Measurements from ENCODE around the gene LSM7. TPM values are rescaled to one million over a fixed set of nuclear protein-coding genes. Genes with fewer than 3 reads are reported as not detected.

LSM7 gene
- total and polyA plus RNA-seq, 7 experiments from 2014 or later, result 79.4 to 182 (median 103) TPM

DNA sequence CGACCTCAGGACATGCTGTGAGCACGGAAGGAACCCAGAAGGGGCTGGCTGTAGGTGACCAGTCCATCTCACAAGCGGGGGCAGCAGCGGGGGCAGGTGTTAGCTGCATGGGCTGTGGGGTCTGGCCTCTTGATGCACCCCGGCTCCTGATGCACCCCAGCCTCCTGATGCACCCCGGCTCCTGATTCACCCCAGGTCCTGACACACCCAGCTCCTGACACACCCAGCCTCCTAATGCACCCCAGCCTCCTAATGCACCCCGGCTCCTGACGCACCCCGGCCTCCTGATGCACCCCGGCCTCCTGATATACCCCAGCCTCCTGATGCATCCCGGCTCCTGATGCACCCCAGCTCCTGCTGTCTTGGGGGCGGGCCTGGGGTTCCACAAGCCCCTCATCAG, 7.4 kb downstream of the LSM7 start:
- DNase-seq (no peak), ATAC-seq (no peak)
- Mint-ChIP-seq H3K27ac (no peak overlapping the region), H3K27me3 (no peaks in the 10 kb centered on the region), H3K36me3 (peaks cover 0 to 6% (median 0%) of the 10 kb centered on the region in 5 donors), H3K4me1 (peaks cover 7 to 15% (median 9%) of the 10 kb centered on the region in 7 donors), H3K9me3 (peaks cover 0 to 2% (median 0%) of the 10 kb centered on the region in 11 donors), H3K4me3 (no peak overlapping the region)
- CTCF ChIA-PET, result no interaction called here
- POLR2A ChIA-PET, result interaction anchor here (0.6 kb wide), 1 partner anchor 82 kb away, joined by 4 read pairs; no protein-coding TSS in a partner anchor
- Histone ChIP-seq H3K4me3 (ENCODE audit: low read length) (no peak overlapping the region), H3K27me3 (ENCODE audit: control insufficient read depth in 2 of 2, insufficient read depth in 2 of 2, low read length in 2 of 2) (no peaks in the 10 kb centered on the region), H3K27ac (ENCODE audit: low read depth, low read length) (no peak overlapping the region), H3K4me1 (ENCODE audit: control insufficient read depth in 2 of 2, insufficient read depth in 2 of 2, low read length in 2 of 2) (no peaks in the 10 kb centered on the region), H3K36me3 (ENCODE audit: control insufficient read depth in 2 of 3, insufficient read depth in 3 of 3, low read length in 3 of 3) (peaks cover 0 to 48% (median 0%) of the 10 kb centered on the region in 3 experiments), H3K9me3 (ENCODE audit: control insufficient read depth in 2 of 3, low read length in 3 of 3) (no peaks in the 10 kb centered on the region)
- intact Hi-C loops (cut with micrococcal nuclease), result no loop called here

DNA sequence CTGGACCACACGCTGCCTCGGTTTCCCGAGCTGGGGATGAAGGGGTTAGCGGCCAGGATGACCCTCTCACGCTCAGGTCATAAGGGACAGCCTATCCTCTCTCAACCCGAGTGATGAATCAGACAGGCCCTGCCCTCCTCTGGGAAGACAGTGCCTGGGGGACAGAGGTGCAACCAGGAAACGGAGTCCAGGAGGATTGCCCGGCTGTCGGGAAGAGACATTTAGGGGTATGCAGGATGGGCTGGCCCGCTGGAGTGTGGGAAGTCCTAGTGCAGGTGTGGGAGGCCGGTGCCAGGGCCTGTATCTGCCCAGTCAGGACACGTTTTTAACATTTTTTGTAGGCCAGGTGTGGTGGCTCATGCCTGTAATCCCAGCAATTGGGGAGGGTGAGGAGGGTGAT, 8.3 kb downstream of the LSM7 start:
- CTCF ChIA-PET, result no interaction called here

DNA sequence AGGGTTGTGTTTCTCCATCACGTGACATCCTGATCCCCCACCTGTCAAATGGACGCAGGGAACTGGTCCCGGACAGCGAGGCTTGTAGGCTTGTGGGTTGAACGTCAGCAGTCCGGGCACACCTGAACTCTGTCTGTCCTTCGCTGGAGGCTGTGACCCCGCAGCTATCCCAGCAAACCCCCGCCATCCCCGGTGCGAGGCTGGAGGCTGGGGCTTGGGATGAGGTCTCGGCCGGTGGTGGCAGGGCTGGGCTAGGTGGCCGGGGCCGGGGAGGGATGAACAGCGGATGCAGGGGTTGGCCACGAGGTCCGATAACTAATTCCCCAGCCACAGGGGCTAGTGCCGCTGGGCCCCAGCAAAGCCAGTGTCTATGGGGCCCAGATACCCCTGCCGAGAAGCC, 8.8 kb downstream of the LSM7 start:
- Mint-ChIP-seq H3K9me3 (peaks cover 6 to 16% (median 8%) of the 10 kb centered on the region in 11 donors), H3K4me3 (no peak overlapping the region), H3K27ac (no peak overlapping the region), H3K36me3 (peaks cover 4 to 10% (median 10%) of the 10 kb centered on the region in 5 donors), H3K27me3 (peaks cover 5 to 10% (median 7%) of the 10 kb centered on the region in 5 donors), H3K4me1 (peaks cover 0 to 6% (median 2%) of the 10 kb centered on the region in 7 donors)
- Histone ChIP-seq H3K4me3 (ENCODE audit: low read length) (no peak overlapping the region), H3K36me3 (ENCODE audit: control insufficient read depth in 2 of 3, insufficient read depth in 3 of 3, low read length in 3 of 3) (peaks cover 0 to 36% (median 0%) of the 10 kb centered on the region in 3 experiments), H3K27ac (ENCODE audit: low read depth, low read length) (no peak overlapping the region), H3K27me3 (ENCODE audit: control insufficient read depth in 2 of 2, insufficient read depth in 2 of 2, low read length in 2 of 2) (no peaks in the 10 kb centered on the region), H3K4me1 (ENCODE audit: control insufficient read depth in 2 of 2, insufficient read depth in 2 of 2, low read length in 2 of 2) (no peaks in the 10 kb centered on the region), H3K9me3 (ENCODE audit: control insufficient read depth in 2 of 3, low read length in 3 of 3) (peaks cover 0 to 12% (median 5%) of the 10 kb centered on the region in 3 experiments)
- ATAC-seq (no peak), DNase-seq (no peak)
- CTCF ChIA-PET, result no interaction called here
- POLR2A ChIA-PET, result interaction anchor here (0.5 to 1.5 kb wide), 3 partner anchors 32 to 423 kb away, joined by 3 to 5 read pairs (median 4); no protein-coding TSS in a partner anchor
- intact Hi-C loops (cut with micrococcal nuclease), result loop anchor here in 1 of 2 donors (5.0 kb wide), 1 partner anchor 162 kb away; no protein-coding TSS in a partner anchor

More for the DNA sequence above, 8.3 kb downstream of the LSM7 start:
- Histone ChIP-seq H3K4me1 (ENCODE audit: control insufficient read depth in 2 of 2, insufficient read depth in 2 of 2, low read length in 2 of 2) (no peaks in the 10 kb centered on the region), H3K36me3 (ENCODE audit: control insufficient read depth in 2 of 3, insufficient read depth in 3 of 3, low read length in 3 of 3) (peaks cover 0 to 41% (median 0%) of the 10 kb centered on the region in 3 experiments), H3K27ac (ENCODE audit: low read depth, low read length) (no peak overlapping the region), H3K4me3 (ENCODE audit: low read length) (no peak overlapping the region), H3K9me3 (ENCODE audit: control insufficient read depth in 2 of 3, low read length in 3 of 3) (peaks cover 0 to 7% (median under 1%) of the 10 kb centered on the region in 3 experiments), H3K27me3 (ENCODE audit: control insufficient read depth in 2 of 2, insufficient read depth in 2 of 2, low read length in 2 of 2) (no peaks in the 10 kb centered on the region)
- Mint-ChIP-seq H3K27ac (no peak overlapping the region), H3K27me3 (peaks cover 0 to 6% (median 3%) of the 10 kb centered on the region in 5 donors), H3K9me3 (peaks cover 2 to 11% (median 4%) of the 10 kb centered on the region in 11 donors), H3K4me1 (peaks cover 0 to 8% (median 6%) of the 10 kb centered on the region in 7 donors), H3K4me3 (no peak overlapping the region), H3K36me3 (peaks cover under 1 to 7% (median 5%) of the 10 kb centered on the region in 5 donors)
- intact Hi-C loops (cut with micrococcal nuclease), result no loop called here
- DNase-seq, result no peak
- no peak for ATAC-seq
- POLR2A ChIA-PET, result interaction anchor here (0.5 to 0.6 kb wide), 2 partner anchors 288 to 423 kb away, joined by 4 to 5 read pairs; no protein-coding TSS in a partner anchor

DNA sequence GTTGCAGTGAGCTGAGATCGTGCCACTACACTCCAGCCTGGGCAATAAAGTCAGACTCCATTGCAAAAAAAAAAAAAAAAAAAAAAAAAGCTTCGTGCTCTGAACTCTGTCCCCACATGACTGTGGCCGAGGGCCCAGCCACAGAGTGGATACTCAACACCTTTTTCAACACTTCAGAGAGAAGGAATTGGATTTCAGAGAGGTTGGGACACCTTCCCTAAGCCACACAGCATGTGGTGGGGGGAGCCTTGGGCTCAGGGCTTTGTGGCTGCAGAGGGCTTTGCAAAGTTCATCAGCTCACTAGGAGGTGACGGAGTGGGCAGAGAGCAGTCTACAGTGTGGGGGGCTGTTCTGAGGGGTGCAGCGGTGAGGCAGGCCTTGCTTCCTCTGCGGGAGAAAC, 9.5 kb downstream of the LSM7 start:
- Histone ChIP-seq H3K9me3 (ENCODE audit: control insufficient read depth in 2 of 3, low read length in 3 of 3) (peaks cover 0 to 13% (median 5%) of the 10 kb centered on the region in 3 experiments), H3K27me3 (ENCODE audit: control insufficient read depth in 2 of 2, insufficient read depth in 2 of 2, low read length in 2 of 2) (no peaks in the 10 kb centered on the region), H3K36me3 (ENCODE audit: control insufficient read depth in 2 of 3, insufficient read depth in 3 of 3, low read length in 3 of 3) (peaks cover 0 to 29% (median 0%) of the 10 kb centered on the region in 3 experiments), H3K27ac (ENCODE audit: low read depth, low read length) (no peak overlapping the region), H3K4me1 (ENCODE audit: control insufficient read depth in 2 of 2, insufficient read depth in 2 of 2, low read length in 2 of 2) (no peaks in the 10 kb centered on the region), H3K4me3 (ENCODE audit: low read length) (no peak overlapping the region)
- CTCF ChIA-PET, result interaction anchor here (0.6 kb wide), 1 partner anchor 201 kb away, joined by 3 read pairs; no protein-coding TSS in a partner anchor
- H3K27ac Mint-ChIP-seq, result peak overlapping the region in 1 of 9 donors; percentile 43
- H3K4me3 Mint-ChIP-seq, result no peak overlapping the region
- peaks cover 7 to 14% (median 9%) of the 10 kb centered on the region in 5 donors for H3K27me3 Mint-ChIP-seq
- POLR2A ChIA-PET, result interaction anchor here (1.5 kb wide), 1 partner anchor 31 kb away, joined by 3 read pairs; no protein-coding TSS in a partner anchor
- peaks cover 4 to 12% (median 10%) of the 10 kb centered on the region in 5 donors for H3K36me3 Mint-ChIP-seq
- ATAC-seq (no peak), DNase-seq (no peak)
- H3K9me3 Mint-ChIP-seq, result peaks cover 6 to 21% (median 9%) of the 10 kb centered on the region in 11 donors
- H3K4me1 Mint-ChIP-seq, result peaks cover 0 to 6% (median 0%) of the 10 kb centered on the region in 7 donors
- intact Hi-C loops (cut with micrococcal nuclease), result loop anchor here in 1 of 2 donors (5.0 kb wide), 1 partner anchor 162 kb away; no protein-coding TSS in a partner anchor

DNA sequence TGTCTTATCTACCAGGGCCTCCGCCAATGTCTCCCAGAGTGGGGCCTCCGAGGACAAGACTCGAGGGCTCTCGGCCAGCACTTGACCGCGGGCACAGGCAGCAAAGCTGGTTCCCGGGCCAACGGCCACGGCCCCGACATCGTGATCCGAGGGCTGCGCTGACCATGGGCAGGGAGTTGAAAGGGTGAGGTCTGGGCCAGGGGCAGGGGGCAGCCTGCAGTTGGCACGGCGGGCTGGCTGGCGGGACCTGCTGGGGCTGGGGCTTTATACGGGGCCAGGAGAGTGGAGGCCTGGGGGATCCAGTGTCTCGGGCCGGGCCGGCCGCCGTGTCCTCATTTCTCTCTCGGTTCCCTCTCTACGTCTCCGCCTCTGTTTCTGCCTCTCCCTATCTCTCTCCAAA, 10.6 kb downstream of the LSM7 start:
- no peak overlapping the region for H3K4me3 Mint-ChIP-seq
- ChIA-PET POLR2A (interaction anchor here (1.5 kb wide), 1 partner anchor 30 kb away, joined by 3 read pairs; no protein-coding TSS in a partner anchor), CTCF (no interaction called here)
- ATAC-seq (no peak), DNase-seq (no peak)
- Histone ChIP-seq H3K4me1 (ENCODE audit: control insufficient read depth in 2 of 2, insufficient read depth in 2 of 2, low read length in 2 of 2) (no peaks in the 10 kb centered on the region), H3K27ac (ENCODE audit: low read depth, low read length) (no peak overlapping the region), H3K36me3 (ENCODE audit: control insufficient read depth in 2 of 3, insufficient read depth in 3 of 3, low read length in 3 of 3) (peaks cover 0 to 19% (median 0%) of the 10 kb centered on the region in 3 experiments), H3K4me3 (ENCODE audit: low read length) (no peak overlapping the region), H3K27me3 (ENCODE audit: control insufficient read depth in 2 of 2, insufficient read depth in 2 of 2, low read length in 2 of 2) (peaks cover 0 to 5% of the 10 kb centered on the region in 2 donors), H3K9me3 (ENCODE audit: control insufficient read depth in 2 of 3, low read length in 3 of 3) (peaks cover 0 to 13% (median 5%) of the 10 kb centered on the region in 3 experiments)
- peaks cover 4 to 12% (median 10%) of the 10 kb centered on the region in 5 donors for H3K36me3 Mint-ChIP-seq
- H3K27ac Mint-ChIP-seq, result no peak overlapping the region
- peaks cover 17 to 25% (median 18%) of the 10 kb centered on the region in 5 donors for H3K27me3 Mint-ChIP-seq
- intact Hi-C loops (cut with micrococcal nuclease), result loop anchor here in 1 of 2 donors (5.0 kb wide), 1 partner anchor 160 kb away; no protein-coding TSS in a partner anchor
- peaks cover 0 to 6% (median 0%) of the 10 kb centered on the region in 7 donors for H3K4me1 Mint-ChIP-seq
- H3K9me3 Mint-ChIP-seq, result peaks cover 6 to 25% (median 9%) of the 10 kb centered on the region in 11 donors

DNA sequence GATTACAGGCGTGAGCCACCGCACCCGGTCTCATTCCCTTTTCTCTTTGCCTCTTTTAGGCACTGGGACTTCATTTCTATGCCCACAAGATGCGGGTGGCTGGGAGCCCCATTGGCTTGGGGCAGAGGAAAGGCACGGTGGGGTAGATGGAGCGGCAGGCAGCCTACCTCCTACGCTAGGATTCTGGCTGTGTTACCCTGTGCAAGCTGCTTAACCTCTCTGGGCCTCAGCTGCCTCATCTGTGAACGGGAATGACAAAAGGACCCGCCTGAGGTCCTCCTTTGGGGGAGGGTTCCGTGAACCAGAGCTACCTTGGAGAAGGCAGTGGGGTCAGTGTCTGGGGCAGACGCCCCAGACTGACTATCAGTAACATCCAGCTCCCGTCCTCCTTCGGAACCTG, 11.1 kb downstream of the LSM7 start:
- peaks cover 0 to 6% (median 0%) of the 10 kb centered on the region in 7 donors for H3K4me1 Mint-ChIP-seq
- ChIA-PET POLR2A (no interaction called here), CTCF (no interaction called here)
- peaks cover 17 to 25% (median 19%) of the 10 kb centered on the region in 5 donors for H3K27me3 Mint-ChIP-seq
- Histone ChIP-seq H3K9me3 (ENCODE audit: control insufficient read depth in 2 of 3, low read length in 3 of 3) (peaks cover 0 to 13% (median 5%) of the 10 kb centered on the region in 3 experiments), H3K36me3 (ENCODE audit: control insufficient read depth in 2 of 3, insufficient read depth in 3 of 3, low read length in 3 of 3) (peaks cover 0 to 14% (median 0%) of the 10 kb centered on the region in 3 experiments), H3K4me3 (ENCODE audit: low read length) (no peak overlapping the region), H3K27me3 (ENCODE audit: control insufficient read depth in 2 of 2, insufficient read depth in 2 of 2, low read length in 2 of 2) (peaks cover 0 to 5% of the 10 kb centered on the region in 2 donors), H3K27ac (ENCODE audit: low read depth, low read length) (no peak overlapping the region), H3K4me1 (ENCODE audit: control insufficient read depth in 2 of 2, insufficient read depth in 2 of 2, low read length in 2 of 2) (no peaks in the 10 kb centered on the region)
- no peak for DNase-seq
- H3K4me3 Mint-ChIP-seq, result no peak overlapping the region
- ATAC-seq, result no peak
- peaks cover 6 to 25% (median 9%) of the 10 kb centered on the region in 11 donors for H3K9me3 Mint-ChIP-seq
- no peak overlapping the region for H3K27ac Mint-ChIP-seq
- H3K36me3 Mint-ChIP-seq, result peaks cover 4 to 12% (median 10%) of the 10 kb centered on the region in 5 donors
- intact Hi-C loops (cut with micrococcal nuclease), result loop anchor here in 1 of 2 donors (5.0 kb wide), 1 partner anchor 160 kb away; no protein-coding TSS in a partner anchor
